ENCODE data around the gene DOK5.
A peak's percentile ranks its signal among the peaks of the same experiment; 100 is the strongest.

Gene DOK5

DNA sequence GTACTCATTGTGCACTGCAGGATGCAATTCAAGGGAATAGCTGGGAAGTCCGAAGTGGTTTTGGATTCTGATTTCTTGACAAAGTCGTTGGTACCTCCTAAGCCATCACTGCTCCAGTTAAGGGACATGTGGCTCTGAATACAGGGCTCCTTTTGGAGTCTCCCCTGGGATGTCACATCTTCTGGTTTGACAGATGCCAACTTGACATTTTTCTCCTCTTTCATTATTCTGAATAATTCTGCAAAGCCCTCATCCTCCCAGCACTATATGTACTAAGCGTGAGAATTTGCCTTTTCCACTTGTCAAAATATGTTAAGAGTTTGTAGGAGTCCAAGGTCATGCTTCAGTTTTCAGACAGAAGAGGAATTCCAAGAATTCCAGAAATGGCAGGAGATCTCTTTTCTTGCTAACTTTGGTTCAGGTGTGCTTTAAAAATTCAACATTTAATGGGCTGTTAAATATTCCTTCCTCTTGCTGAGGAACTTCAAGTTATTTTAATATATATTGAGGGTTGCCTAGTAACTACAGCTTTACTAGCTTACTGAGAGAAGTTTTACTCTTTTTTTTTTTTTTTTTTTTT, 38.7 kb downstream of the DOK5 start:
- DNase-seq (ENCODE audit: low spot score) = no peak

DNA sequence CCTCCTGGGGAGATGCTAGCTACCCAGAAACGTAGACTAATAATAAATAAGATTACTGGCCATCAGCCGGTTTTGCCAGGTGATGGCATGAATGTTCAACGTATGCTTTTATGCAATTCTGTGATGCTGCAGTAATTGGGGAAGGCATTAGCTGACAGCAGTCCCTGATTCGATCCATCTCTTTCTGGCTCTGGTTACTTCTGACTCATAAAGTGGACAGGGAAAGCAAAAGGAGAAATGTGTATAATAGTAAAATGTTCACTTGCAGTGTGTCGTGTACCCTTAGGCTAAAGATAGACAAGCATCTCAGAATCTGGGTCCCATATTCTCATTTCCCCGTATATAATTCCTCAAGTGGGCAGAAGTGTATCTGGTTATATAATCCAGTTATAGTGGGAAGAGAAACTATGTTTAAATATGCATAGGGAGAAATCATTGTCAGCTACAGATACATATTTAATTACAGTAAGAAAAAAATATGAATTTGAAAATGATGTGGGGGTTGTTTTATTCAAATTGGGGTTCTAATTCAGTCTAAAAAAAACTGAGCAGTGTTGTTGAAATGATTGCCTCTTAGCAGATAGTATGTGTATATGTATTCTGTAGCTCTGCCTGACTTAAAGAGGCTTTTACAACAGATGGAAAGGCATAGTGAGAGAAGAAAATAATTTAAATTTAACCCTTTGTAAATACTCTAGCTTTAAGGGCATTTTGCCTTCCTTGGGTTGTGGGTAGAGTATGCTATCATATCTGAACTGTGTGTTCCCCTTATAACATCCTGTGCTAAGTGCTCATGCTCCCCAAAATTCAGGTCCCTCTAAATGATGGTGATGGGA, 40.6 kb downstream of the DOK5 start:
- no peak for DNase-seq (ENCODE audit: low spot score)

DNA sequence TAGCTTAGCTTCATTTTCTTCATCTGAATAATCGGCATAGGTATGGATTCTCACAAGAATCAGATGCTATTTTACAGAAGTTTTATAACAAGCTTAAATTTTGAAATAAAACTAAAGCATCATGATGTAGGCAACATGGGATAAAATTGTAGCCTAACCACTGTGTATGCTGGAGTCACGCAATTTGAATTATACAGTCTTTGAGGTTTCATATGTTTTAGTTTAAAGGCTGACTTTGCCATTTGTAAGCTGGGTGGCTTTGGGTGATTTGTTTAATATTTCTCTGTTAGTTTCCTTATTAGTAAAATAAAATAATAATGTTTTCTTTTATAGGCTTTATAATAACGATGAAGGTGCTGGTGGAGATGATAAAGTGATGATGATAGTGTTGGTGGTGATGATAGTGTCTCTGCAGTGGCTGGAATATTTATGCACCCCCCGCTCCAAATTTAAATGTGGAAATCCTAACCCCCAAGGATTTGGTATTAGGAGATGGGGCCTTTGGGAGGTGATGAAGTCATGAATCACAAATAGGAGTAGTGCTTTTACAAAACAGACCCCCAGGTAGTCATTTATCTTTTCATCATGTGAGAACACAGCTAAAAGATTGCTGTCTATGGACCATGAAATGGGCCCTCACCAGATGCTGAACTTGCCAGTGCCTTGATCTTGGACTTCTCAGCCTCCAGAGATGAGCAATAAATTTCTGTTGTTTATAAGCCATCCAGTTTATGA, 42.0 kb downstream of the DOK5 start:
- DNase-seq (ENCODE audit: low spot score) = no peak

DNA sequence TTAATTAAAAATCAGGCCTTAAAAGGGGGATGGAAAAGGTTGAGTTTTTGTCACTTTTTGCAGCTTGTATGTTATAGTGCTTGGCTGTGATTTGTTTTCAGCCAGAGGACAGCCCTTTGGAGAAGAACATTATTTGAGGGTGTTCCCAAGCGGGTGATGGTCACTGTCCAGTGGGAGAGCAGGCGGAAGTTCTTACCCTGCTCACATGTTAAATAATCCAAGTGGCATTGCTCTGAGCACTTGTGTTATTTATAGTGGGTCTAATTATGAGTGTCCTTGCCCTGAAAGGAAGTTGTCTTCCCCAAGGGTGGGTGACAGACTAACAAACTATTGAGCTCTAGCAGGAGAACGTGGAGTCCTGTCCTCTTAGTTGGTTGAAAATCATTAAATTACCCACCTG, 49.5 kb downstream of the DOK5 start:
- DNase-seq (ENCODE audit: low spot score) = no peak

DNA sequence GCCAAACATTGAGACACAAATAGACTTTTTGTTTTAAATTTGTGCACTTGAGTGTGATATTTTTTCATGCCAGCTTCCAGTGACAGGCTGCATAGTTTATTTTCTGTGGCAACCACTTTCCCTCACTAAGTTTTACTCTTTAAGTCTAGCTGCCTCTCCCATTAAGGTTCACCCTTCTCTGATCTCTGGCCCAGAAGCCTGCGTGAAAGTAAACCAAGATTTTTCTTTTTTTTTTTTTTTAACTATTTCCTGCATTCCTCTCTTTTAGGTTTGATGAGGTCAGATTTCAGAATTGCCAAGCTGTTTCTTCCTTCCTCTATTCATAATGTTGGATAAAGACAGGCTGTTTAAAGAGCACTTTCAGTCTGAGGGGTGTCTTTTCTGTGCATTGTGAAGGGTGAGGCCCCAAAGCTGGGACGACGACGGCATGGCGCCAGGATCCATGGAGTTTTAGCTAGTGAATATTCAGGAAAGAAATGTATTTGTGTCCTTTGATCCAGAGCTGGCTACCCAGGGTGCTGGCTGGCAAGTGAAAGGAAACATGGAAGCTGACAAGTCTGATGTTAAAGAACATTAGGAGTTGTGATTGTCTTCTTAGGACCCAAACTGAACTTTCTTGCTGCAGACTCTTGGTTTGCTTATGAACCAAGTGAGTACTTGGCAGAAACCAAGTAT, 50.7 kb downstream of the DOK5 start:
- peak; percentile 19 for DNase-seq (ENCODE audit: low spot score)

DNA sequence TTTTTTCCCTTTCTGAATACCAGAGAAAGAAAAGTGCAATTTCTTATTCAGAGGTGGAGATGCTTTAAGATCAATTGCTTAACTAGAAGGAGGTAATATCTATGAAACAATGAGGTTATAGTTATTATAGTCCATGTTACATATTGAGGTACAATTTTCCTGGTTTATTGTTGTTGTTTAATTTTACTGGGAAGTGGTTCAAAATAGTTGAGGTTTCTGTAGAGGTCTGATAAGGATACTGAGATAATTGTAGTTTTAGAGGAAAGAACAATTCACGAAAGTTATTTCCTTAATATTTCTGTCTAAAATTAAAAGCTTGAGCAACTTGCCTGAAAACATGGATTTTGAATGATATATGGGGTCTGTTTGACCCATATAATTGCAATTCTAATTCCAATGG, 51.4 kb downstream of the DOK5 start:
- DNase-seq (ENCODE audit: low spot score) = no peak

DNA sequence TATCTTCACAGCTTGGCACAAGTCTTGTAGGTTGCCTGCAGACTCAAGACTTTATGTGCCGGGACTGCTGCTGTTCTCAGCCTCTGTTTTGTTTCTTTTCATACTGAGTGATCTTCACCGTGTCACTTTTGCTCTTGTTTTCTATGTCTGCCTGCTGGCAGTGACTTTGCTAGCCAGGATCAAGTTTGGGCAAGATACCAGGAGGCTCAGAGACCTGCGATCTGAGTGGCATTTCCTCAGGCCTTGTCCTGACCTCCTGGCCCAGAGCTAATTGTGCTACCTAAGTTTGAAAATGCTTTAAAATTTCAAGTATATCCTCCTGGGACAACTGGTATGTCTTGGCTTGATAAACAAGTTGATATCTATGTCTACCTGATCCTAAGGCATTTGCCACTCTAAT, 57.2 kb downstream of the DOK5 start:
- DNase-seq (ENCODE audit: low spot score) = no peak

DNA sequence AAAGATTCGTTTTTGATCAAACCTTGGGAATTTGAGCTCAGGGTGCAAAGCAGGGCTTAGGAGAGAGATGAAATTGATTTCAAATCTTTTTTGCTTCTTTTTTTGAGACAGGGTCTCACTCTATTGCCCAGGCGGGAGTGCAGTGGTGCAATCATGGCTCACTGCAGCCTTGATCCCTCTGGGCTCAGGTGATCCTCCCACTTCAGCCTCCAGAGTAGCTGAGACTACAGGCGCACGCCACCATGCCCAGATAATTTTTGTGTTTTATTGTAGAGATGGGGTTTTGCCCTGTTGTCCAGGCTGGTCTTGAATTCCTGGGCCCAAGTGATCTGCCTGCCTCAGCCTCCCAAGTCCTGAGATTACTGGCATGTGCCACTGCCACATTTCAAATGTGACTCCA, 58.7 kb downstream of the DOK5 start:
- DNase-seq (ENCODE audit: low spot score) = no peak

DNA sequence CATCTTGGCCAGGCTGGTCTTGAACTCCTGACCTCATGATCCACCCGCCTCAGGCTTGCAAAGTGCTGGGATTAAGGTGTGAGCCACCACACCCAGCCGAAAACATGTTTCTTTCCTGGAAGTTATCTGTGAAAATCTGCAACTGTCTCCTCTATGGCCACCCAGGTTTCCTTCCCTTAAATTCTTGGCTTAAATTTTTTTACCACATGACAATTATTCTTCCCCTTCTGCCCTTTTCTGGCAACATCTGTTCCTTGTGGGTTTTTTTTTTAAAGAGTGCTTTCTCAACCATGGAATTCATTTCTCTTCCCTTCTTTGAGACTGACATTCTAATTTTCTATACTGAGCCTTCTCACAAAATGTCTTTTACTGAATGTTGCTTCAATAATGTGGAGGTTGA, 59.6 kb downstream of the DOK5 start:
- DNase-seq (ENCODE audit: low spot score) = peak; percentile 12

DNA sequence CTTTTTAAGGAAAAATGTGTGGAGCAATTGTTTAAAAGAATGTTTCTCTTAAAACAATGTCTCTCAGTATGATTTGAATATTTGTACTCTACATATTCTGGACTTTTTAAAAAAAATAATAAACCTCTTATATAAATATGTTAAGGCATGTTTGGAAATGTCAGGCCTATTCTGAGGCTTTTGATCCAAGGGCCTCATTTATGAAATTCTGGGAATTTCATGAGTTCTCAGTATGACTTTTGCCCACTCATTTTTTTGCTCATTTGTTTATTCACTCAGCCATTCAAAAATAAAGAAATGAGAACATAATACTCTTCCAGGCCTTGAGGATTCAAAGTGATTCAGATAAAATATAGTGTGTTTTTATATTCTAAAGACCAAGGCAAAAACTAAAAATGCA, 60.4 kb downstream of the DOK5 start:
- DNase-seq (ENCODE audit: low spot score) = no peak

DNA sequence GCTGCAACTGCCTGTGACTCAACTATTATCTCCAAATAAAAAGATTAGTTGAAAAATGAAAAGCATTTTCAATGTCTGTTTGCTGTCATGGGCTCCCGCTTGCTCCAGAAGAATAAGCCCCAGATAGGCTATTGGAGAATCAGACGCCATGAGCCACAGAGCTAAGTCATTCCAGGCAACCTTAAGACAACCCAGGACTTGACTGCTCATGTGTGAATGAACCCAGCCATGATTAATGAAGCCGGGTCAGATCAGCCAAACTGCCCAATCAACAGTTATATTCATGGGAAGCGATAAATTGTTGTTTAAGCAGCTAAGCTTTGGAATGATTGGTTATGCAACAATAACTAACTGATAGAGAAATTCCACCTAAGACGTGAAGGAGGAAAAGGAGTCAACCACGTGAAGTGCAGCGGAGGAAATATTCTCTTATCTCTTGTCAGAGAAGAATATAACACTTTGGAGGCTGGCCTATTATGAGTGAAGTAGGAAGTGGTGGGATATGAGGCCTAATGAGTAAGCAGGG, 64.2 kb downstream of the DOK5 start:
- no peak for DNase-seq (ENCODE audit: low spot score)

DNA sequence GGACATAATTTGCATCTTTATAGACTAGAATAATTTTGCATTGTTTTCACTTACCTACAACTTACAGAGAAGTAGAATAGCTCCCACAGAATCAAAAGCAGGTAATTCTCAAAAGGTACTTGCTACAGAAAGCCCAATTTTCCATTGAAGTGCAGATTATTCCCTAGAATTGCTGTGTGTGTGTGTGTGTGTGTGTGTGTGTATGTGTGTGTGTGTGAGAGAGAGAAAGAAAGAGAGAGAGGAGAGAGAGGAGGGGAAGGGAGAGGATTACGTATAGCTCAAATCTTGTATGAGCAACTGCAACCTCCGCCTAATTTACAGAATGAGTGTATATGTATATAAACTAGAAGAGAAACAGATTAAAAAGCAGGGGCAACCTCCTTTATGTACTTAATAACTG, 68.0 kb downstream of the DOK5 start:
- DNase-seq (ENCODE audit: low spot score) = no peak

DNA sequence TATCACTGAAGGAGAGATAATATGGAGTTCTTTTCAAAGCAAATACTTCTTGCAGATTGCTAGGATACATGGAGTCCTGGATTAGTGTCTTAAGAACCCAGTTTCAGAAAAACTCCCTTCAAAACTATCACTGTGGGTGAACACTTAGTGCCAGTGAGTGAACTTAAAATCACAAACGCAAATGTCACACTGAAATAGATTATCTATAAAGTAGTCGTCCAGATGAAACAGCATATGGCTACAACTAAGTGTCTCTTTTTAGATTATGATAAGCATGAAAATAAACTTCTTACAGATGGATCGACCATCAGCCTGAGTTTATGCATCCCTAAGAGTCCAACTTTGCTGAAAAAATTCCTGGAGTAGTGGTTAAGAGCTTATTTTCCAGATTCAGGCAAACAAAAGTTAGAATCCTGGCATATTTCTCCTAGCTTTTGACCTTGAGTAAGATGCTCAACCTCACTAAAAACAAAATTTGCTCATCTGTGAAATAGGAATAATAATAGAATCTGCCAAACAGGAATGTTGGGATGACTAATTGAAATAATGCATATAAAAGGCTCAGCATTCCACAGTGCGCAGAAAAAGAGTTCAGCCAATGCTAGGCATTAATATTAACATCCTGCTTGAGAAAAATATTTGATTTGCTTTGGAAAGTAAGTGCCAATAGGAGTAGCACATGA, 70.4 kb downstream of the DOK5 start:
- no peak for DNase-seq (ENCODE audit: low spot score)

DNA sequence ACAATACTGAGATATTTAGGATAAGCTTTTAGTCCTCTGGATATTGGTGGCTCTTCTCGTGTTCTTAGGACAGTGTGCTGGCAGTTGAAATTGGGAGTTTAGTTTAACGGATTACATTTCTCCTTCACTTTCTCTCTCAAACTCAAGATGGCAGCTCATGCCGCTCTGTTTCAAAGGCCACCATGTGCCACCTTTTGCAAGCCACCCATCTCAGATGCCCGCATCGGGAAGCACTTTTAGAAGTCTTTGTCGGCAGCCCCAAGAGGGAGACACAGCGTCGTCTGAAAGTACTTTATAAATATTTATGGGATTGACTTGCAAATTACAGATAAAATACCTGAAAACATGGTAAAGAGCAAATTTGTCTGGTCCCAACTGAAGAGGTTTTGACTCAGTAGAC, 73.5 kb downstream of the DOK5 start:
- no peak for DNase-seq (ENCODE audit: low spot score)

DNA sequence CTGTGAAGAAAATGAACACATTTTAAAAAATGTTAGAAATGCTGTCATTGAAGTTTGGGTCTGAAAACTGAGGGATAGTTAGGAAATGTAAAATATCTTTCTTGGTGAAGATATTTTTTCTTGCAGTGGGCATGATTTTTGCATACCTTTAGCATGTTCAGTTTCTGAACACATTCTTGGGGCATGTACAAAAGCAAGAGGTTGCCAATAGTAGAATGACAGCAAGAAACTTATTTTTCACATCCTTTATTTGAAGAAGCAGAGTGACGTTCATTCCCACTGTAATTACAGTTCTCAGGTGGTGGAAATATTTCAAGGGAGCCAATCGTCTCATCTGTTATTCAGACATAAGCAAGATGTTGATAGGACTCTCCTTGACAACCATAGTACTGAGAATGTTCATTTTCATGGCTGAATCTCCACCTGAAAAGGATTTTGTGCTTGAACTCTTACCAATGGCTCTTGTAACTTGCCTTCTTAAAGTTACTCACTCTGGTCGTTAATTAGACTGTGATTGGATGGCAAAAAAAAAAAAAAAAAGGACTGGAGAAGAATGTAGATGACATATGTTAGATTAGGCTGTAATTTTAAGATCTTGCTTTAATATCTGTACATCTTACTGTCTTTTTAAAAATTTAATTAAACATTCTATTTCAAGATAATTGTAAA, 74.4 kb downstream of the DOK5 start:
- no peak for DNase-seq (ENCODE audit: low spot score)

DNA sequence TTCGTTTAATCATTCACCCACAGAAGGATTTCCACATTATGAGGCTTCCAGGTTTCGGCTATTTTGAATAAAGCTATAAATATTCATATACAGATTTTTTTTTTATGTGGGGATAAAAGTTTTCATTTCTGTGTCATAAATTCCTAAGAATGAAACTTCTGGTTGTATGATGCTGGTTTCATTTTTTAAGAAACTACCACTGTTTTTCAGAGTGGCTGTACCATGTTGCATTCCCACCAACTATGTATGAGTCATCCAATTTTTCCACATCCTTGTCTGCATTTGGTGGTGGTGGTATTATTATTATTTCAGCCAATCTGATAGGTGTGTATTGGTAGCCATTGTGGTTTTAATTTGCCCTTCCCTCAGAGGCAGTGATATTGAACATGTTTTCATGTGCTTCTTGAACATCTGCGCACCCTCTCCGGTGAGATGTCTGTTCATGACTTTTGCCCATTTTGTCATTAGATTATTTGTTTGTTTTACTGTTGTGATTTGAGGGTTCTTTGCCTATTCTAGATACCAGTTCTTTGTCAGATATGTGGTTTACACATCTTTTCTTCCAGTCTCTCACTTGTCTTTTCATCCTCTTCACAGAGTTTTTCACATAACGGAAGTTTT, 75.5 kb downstream of the DOK5 start:
- DNase-seq (ENCODE audit: low spot score) = no peak

DNA sequence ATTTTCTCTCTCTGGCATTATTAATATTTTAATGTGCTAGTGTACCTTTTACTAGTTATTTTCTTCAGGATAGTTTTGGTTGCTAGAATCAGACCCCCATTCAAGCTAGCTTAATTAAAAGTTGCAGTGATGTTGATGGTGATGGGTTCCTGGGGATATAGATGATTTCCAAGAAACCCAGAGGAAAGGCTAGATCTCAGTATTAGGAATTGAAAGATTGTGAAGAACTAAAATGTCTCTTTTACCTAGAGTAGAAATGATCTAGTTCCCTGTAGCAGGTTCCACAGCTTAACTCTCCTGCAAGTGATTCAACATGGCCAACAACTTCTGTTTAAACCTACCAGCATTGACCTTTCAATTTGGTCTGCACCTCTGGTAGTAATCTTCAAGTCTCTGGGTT, 78.6 kb downstream of the DOK5 start:
- no peak for DNase-seq (ENCODE audit: low spot score)

DNA sequence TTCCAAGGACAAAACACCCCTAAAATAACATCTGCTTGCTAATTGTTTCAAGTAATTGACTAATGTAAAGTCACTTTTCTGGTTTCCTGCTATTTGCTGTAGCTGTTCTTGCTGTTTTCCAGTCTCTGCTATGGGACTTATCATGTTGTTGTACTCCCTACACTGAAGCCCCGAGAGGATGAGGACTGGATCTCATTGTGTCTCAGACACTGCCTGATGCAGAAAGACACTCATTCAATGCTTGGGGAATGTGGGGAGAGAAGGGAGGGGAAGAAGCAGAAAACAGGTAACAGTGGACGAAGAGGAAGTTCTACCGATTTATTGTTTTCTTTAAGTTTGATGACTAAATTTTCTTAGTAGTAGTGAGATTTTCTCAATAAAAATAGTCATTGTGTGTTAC, 79.8 kb downstream of the DOK5 start:
- DNase-seq (ENCODE audit: low spot score) = no peak

DNA sequence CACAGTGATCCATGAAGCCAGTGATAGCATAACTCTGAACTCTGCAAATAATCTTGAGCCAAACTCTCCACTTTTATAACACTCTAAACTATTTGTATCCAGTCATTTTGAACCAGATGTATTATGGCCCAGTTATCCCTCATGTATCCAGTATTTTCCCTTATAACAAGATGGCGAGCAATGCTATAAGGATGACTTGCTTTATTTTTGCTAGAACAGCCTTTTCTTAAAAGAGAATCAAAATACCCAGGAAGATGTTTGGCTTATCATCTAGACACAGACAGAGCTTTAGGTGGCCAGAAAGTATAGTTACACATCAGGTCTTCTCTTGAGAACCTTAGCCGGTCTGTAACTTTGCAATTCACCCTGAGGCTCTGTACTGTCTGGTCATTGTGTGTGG, 81.0 kb downstream of the DOK5 start:
- no peak for DNase-seq (ENCODE audit: low spot score)

DNA sequence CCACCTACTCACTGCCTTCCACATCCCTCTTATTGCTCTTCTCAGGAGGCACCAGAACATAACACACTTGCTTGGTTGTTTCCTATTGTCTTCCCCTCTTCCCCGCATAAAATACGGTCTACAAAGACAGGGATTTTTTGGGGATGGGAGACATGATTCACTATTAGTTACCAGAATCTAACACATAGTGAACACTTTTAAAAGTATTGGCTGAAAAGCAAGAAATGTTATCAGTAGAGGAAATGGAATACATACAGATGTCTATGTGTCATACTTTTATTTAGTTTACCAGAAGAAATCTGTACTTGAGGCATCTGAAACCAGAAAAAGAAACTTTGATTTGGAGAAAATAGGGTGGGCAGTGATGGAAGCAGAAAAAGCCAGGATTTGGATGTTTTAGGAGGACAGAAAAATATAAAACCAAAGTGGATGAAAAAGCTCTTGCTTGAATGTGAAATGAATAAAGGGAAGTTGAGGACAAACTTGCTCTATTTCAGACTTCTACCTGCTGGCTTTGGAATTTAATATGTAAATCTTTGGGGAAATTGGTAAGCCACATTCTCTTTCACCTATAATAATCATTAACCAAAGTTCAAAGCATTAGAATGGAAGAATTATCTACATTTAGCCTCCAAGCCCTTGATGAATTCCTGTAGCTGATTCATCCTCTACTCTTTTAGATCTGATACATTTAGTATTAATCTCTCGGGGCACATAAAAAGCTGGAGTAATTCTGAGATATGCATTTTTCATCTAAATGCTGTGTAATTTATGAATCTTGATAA, 82.6 kb downstream of the DOK5 start:
- DNase-seq (ENCODE audit: low spot score) = no peak
